HG03045 (cell line): ENCODE results near the gene PWWP2A.
"Not testable (repeated sequence)": the region's sequence is repeated elsewhere in the genome, so short reads cannot be mapped to it uniquely, and the experiment has no call there.

Experiments
- ATAC-seq: cut with Tn5 transposase; IDR thresholded peaks from one replicate; pipeline ENCODE4 v1.9.1; 2021; ENCODE audit warnings: mild to moderate bottlenecking, moderate library complexity; ENCODE audit not compliant: unreplicated experiment

PWWP2A gene, protein sequence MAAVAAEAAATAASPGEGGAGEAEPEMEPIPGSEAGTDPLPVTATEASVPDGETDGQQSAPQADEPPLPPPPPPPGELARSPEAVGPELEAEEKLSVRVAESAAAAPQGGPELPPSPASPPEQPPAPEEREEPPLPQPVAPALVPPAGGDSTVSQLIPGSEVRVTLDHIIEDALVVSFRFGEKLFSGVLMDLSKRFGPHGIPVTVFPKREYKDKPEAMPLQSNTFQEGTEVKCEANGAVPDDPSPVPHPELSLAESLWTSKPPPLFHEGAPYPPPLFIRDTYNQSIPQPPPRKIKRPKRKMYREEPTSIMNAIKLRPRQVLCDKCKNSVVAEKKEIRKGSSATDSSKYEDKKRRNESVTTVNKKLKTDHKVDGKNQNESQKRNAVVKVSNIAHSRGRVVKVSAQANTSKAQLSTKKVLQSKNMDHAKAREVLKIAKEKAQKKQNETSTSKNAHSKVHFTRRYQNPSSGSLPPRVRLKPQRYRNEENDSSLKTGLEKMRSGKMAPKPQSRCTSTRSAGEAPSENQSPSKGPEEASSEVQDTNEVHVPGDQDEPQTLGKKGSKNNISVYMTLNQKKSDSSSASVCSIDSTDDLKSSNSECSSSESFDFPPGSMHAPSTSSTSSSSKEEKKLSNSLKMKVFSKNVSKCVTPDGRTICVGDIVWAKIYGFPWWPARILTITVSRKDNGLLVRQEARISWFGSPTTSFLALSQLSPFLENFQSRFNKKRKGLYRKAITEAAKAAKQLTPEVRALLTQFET

DNA sequence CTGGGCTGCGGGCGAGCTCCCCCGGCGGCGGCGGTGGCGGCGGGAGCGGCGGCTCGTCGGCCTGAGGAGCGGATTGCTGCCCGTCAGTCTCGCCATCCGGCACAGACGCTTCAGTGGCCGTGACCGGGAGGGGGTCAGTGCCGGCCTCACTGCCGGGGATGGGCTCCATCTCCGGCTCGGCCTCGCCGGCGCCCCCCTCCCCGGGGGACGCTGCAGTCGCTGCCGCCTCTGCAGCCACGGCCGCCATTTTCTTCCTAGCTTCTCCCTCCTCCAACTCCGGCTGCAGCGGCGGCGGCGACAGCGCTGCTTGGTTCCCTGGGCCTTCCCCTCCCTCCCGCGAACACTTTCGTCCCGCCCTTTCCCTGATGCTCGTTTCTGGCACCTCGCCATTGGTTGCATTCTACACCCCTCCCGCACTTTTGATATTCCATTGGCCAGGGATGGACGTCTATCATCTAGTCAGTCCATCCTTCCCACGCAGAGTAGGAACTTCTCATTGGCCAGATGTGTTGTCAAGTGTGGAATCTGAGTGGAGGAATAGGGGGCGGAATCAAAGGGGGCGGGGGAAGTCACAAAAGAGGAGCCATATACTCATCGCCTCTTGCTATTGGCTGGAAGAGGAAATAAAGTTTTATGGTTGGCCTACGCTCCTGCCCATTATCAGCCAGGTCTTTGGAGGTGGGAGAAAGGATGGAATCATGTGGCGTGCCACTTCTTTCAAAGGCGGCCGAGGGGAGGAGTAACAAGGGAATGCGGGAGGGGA is at the start of gene PWWP2A:
Gene PWWP2A, minus strand, starts transcription at position 309 of the 763 bp plus-strand sequence. Its CDS starts 62 bp downstream, at position 247.
- peak; percentile 92 for ATAC-seq

DNA sequence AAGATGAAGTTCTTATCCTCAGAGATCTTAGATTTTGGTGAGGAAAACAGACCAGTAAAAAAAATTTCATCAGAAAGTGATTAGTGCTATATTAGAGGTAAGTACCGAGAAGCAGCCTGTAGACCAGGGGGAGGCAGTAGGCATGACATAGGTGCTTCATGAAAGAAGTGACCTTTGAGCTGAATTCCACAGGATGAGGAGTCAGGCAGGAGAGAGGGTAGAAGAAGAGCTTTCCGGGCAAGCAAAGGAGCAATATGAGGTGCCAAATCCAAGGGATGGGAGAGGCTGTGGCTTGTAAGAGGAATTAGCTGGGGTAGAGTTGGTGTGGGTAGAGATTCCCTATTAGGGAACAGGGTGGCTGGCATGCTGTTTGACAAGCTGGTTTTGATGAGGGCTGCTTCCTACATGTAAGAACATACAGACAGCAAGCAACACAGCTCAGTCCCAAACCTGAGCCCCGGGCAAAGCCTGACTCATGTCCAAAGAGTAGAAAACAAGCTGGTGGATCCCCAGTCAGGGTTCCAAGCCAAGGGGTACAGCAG is 48.4 kb upstream of the PWWP2A start:
- no peak for ATAC-seq

DNA sequence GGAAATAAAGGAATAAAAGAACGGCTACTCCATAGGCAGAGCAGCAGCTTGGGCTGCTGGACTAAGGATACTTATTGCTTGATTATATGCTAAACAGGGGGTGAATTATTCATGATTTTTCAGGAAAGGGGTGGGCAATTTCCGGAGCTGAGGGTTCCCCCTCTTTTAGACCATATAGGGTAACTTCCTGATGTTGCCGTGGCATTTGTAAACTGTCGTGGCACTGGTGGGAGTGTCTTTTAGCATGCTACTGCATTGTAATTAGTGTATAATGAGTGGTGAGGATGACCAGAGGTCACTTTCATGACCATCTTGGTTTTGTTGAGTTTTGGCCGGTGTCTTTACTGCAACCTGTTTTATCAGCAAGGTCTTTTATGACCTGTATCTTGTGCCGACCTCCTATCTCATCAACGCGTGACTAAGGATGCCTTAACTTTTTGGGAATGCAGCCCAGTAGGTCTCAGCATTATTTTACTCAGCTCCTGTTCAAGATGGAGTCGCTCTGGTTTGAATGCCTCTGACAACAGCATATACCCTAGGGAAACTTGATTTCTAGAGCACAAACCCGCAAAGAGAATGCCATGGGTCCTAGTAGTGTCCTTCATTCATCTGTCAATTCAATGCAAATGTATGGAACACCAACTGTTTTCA is 47.8 kb upstream of the PWWP2A start:
- ATAC-seq: no peak

DNA sequence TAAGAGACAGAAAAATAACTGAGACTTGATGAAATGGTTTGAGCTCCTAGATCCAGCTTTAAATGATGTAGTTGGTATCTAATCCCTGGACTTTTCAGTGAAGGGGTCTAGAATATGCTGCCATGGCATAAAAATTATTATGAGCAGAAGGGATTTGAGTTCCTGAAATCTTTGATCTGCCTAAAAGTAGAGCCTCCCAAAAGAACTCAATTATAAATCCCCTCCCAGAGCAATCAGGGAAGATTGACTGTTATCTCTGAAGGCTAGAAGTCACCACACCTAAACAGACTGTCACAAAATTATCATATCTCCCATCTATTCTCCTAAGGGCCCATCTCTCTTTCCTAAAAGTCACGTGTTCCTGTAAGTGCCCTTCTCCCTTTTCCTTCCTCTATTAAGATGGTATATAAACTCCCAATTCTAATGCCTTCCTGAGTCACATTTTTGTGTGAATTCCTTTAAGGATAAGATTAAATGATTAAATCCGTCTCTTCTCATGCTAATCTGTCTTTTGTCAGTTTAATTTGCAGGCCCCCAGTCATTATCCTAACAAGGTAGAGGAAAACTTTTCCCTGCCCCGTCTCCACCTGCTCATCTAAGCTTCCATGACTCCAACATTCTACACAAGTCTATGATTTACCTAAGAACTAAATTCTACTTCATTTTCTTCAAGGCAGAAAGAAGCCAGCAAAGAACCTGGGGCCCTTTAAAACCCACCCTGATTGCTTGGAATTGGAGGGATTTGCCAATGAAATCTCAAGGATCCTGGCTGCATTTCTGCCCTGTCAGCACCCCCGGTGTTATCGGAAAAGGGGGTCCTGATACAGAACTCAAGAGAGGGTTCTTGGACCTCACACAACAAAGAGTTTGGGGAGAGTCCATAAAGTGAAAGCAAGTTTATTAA is 47.1 kb upstream of the PWWP2A start:
- no peak for ATAC-seq

DNA sequence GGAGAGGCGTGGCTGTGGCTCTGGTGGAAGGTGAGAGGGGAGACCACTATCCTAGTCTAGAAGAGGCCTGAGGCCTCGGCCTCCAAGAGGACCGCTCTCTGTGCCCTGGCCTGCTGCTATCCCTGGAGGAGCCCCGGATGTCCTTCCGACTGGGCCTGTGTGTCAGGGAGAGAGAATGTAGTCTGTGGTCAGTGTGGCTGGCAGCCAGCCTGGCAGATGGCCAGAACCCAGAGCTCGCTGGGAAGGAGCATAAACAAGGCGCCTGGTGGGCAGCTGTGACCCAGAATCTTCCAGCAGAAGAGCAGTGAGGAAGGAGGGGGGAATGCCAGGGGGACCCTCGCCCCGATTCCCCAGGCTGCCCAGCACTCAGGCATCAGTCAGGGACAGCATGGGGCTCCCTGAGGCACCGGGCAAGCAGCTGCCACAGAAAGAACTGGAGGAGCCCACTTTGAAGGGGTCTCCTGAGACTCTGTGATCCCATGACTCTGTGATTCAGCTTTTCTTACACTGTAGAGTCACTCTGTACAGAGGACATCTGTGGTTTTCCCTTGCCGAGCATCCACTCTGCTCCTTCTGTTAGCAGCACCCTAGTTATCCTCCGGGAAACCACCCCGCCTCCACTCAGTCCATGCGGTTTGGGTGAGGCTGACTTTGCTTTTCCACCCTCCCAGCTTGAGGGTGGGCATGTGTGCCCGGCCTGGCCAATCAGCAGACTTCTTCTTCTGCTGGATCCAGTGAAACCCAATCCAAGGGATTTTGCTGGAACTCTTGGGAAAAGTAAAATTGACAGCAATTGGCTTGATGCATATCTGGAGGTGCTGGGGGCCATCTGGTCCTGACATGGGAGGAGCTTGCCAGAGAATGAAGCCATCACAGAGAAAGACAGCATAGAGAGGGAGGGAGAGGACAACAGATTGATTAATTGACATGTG is 46.2 kb upstream of the PWWP2A start:
- no peak for ATAC-seq

DNA sequence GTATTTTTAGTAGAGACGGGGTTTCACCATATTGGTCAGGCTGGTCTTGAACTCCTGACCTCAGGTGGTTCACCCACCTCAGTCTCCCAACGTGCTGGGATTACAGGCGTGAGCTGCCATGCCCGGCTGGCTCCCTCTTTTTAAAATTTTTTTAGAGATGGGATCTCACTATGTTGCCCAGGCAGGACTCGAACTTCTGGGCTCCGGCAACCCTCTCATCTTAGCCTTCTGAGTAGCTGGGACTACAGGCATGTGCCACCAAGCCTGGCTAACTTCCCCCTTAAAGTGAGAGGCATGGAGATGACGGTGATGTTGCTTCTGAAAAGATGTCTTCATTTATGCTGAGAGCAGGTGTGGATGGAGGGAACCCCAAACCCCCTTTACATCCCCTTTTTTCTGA is 43.7 kb upstream of the PWWP2A start:
- ATAC-seq: no peak

DNA sequence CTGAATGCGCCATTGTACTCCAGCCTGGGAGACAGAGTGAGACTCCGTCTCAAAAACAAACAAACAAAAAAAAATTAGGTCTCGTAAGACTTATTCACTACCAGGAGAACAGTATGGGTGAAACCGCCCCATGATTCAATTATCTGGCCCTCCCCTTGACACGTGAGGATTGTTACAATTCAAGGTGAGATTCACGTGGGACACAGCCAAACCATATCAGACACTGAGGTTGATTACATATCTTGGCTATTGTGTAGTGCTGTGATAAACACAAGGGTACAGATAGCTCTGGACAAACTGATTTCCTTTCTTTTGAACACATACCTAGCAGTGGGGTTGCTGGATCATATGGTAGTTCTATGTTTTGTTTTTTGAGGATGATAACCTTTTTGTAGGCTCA is 42.4 kb upstream of the PWWP2A start:
- ATAC-seq: no peak

DNA sequence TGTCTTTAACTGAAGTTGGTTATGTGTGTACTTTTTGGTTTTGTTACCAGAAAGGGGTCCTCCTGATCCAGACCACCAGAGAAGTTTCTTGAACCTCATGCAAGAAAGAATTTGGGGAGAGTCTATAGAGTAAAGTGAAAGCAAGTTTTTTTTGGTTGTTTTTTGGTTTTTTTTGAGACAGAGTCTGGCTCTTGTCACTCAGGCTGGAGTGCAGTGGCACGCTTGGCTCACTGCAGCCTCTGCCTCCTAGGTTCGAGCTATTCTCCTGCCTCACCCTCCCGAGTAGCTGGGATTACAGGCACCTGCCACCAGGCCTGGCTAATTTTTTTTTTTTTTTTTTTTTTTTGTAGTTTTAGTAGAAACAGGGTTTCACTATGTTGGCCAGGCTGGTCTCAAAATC is 41.6 kb upstream of the PWWP2A start:
- ATAC-seq: not testable (repeated sequence)

DNA sequence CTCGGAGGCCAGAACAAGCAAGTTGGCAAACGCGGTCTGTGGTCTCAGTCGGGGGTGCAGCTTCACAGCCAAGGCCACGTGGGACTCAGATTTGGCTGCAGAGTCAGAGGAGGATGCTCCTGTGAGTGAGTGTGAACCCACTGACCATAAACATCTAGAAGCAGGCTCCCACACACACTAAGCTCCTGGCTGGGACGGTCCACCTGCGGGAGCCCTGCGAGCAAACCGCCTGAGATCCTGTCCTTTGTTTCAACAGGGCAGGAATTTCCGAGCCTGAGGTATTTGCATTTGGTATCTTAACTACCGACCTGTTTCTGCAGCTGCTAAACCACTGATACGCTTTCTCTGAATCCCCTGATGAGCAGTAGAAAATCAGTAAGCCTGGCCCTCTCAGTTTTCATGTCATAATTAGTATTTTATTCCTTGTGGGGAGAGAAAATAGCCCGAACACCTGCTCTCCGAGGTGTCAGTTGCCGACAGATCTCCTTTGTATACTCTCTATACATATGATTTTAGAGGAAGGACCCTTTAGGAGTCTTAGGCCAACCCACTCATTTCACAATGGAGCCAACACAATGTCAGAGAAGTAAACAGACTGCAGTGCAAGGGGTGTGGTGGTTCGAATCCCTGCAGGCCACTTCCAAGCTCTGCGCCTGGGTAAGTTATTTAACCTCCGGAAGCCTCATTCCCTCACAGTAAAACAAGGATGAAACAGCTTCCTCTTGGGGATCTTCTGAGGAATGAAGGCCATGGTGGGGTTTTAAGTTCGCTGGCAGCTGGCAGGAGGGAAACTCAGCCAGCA is 40.9 kb upstream of the PWWP2A start:
- ATAC-seq: peak; percentile 61

DNA sequence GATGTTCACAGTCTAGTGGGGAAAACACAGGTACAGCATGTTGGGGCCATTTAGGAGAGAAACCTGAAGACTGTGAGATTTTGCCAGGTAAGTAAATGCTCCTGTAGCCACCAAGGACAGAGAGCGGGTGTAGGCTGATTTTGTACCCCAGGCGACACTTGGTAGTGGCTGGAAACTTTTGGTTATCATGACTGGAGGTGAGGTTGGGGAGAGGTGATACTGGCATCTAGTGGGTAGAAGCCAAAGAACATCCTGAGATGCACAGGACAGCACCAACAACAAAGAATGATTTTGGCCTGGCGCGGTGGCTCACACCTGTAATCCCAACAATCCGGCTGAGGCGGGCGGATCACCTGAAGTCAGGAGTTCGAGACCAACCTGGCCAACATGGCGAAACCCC is 38.8 kb upstream of the PWWP2A start:
- no peak for ATAC-seq

DNA sequence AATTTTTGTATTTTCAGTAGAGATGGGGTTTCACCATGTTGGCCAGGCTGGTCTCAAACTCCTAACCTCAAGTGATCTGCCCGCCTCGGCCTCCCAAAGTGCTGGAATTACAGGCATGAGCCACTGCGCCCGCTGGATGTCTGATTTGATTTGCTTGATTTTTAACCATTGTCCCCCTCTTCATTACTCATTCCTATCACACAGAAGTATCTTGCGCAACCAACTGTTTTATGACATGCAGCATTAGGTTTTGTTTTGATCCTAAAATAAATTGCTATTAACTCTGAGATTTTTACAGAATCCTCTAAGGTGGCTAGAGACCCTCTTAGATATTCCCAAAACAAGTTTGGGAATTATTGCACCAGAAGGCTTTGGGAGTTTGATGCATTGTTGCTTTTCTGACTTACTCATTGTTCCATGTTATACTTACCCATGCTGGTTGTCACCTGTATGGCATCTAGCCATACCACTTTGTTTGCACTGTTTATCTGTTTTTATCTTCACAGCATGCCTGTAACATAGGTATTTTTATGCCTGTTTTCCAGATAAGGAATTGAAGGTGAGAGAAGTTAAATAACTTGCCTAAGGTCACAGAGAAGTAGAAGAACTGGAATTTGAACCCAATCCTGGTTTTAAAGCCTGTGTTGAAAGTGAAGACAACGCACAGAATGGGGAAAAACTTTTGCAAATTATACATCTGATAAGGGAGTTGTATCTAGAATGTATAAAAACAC is 35.9 kb upstream of the PWWP2A start:
- ATAC-seq: no peak

DNA sequence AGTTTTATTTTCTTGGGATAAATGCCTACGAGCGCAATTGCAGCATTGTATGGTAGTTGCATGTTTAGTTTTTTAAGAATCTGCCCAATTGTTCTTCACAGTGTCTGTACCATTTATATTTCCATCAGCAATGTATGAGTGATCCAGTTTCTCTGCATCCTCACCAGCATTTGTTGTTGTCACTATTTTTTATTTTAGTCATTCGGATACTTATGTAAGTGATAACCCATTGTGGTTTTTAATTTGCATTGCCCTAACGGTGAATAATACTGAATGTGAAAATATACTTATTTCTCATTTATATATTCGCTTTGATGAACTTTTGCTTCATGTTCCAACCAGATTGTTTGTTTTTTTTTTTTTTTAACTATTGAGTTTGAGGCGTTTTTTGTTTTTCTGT is 33.7 kb upstream of the PWWP2A start:
- ATAC-seq: no peak

DNA sequence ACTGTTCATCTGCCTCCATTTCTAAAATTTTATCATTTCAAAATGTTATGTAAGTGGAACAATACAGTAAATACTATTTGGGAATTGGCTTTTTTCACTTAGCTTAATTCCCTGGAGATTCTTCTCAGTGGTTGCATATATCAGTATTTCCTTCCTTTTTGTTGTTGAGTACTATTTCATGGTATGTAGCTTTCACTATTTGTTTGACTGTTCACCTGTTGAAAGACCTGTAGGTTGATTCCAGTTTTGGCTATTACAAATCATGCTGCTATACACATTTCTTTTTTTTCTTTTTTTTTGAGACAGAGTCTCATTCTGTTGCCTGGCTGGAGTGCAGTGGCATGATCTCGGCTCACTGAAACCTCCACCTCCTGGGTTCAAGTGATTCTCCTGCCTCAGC is 33.0 kb upstream of the PWWP2A start:
- ATAC-seq: no peak

DNA sequence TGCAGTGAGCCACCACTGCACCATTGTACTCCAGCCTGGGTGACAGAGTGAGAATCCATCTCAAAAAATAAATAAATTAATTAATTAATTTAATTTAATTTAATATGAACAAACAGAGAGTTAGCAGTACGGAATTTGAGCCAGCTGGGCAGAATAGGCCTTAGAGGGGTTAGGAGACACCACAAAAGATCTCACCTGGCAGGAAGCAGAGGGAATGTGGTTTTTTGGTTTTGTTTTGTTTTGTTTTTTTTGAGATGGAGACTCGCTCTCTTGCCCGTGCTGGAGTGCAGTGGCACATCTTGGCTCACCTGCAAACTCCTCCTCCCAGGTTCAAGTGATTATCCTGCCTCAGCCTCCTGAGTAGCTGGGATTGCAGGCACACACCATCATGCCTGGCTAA is 31.8 kb upstream of the PWWP2A start:
- ATAC-seq: no peak

DNA sequence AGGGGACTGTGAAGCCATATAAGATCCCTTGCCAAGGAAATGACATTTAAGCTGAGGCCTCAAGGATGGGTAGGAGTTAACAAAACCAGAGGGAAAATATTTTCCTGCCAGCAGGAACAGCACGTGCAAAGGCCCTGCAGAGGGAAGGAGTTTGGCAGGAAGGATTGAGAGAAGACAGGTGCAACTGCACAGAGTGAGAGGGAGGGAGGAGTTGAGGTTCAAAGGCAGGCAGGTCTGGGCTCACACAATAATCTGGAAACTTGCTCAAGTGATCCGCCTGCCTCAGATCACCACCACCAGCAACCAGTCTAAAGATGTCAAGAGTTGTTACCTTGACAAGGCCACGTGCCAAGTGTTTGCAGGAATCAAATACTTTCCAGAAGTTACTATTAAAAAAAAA is 31.1 kb upstream of the PWWP2A start:
- ATAC-seq: no peak

DNA sequence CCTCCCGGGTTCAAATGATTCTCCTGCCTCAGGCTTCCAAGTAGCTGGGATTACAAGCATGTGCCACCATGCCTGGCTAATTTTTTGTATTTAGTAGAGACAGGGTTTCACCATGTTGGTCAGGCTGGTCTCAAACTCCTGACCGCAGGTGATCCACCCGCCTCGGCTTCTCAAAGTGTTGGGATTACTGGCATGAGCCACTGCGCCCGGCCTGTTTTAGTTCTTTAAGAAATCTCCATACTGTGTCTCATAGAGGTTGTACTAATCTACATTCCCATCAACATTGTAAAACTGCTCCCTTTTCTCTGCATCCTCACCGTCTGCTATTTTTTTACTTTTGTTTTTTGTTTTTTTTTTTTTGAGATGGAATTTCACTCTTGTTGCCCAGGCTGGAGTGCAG is 25.2 kb upstream of the PWWP2A start:
- not testable (repeated sequence) for ATAC-seq

DNA sequence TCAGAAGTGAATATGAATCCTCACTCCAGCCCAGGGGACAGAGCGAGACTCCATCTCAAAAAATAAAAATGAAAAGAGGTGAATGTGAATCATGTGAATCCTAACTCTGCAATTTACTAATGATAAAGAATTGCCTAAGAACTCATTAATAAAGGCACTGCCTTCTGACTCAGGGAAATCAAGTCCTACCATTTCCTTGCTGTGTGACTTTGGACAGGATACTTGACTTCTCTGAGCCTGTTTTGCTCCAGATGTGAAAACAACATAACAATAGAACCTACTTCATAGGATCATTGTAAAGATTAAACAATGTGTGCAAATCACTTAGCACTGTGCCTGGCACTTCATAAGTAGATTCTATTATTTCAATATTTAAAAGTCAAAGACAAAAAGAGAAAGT is 15.1 kb upstream of the PWWP2A start:
- no peak for ATAC-seq
